ENCODE data around the gene LSG1. TPM values are rescaled to one million over a fixed set of nuclear protein-coding genes. Genes with fewer than 3 reads are reported as not detected.

LSG1 gene
- total RNA-seq, 1 donor = 56.6 TPM

- TF ChIP-seq, protein P1, sequence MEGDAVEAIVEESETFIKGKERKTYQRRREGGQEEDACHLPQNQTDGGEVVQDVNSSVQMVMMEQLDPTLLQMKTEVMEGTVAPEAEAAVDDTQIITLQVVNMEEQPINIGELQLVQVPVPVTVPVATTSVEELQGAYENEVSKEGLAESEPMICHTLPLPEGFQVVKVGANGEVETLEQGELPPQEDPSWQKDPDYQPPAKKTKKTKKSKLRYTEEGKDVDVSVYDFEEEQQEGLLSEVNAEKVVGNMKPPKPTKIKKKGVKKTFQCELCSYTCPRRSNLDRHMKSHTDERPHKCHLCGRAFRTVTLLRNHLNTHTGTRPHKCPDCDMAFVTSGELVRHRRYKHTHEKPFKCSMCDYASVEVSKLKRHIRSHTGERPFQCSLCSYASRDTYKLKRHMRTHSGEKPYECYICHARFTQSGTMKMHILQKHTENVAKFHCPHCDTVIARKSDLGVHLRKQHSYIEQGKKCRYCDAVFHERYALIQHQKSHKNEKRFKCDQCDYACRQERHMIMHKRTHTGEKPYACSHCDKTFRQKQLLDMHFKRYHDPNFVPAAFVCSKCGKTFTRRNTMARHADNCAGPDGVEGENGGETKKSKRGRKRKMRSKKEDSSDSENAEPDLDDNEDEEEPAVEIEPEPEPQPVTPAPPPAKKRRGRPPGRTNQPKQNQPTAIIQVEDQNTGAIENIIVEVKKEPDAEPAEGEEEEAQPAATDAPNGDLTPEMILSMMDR (IDR thresholded peaks at IDR 0.05; ENCODE audit: insufficient read depth, low read depth, low read length) = no peak
- DNase-seq (ENCODE audit: low read depth) = no peak
- no peak overlapping the region for H3K4me3 ChIP-seq (ENCODE audit: low read depth, low read length)
Observed at GRCh38 chr3:194620196-194620595, 51.8 kb downstream of the LSG1 start.

DNA sequence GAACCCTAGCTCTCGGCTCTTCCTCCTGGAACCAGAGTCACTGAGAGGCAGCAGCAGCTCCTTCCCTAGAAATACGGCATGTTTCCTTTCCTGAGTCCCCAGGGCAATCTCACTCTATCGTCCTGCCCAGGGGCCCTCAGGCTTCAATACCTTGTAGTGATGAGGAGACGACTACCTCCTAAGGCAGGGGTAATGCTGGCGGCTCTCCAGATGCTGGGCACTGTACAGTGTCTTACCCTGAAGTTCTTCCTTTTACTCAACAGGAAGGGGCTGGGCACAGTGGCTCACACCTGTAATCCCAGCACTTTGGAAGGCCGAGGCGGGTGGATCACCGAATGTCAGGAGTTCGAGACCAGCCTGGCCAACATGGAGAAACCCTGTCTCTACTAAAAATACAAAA, 52.2 kb downstream of the LSG1 start:
- H3K4me3 ChIP-seq (ENCODE audit: low read depth, low read length) = no peak overlapping the region
- DNase-seq (ENCODE audit: low read depth) = no peak
- TF ChIP-seq, protein P1 (IDR thresholded peaks at IDR 0.05; ENCODE audit: insufficient read depth, low read depth, low read length) = no peak

- H3K4me3 ChIP-seq (ENCODE audit: low read depth, low read length) = no peak overlapping the region
- TF ChIP-seq, protein P1 (IDR thresholded peaks at IDR 0.05; ENCODE audit: insufficient read depth, low read depth, low read length) = no peak
- no peak for DNase-seq (ENCODE audit: low read depth)
Observed at GRCh38 chr3:194618858-194619608, 53.0 kb downstream of the LSG1 start.

DNA sequence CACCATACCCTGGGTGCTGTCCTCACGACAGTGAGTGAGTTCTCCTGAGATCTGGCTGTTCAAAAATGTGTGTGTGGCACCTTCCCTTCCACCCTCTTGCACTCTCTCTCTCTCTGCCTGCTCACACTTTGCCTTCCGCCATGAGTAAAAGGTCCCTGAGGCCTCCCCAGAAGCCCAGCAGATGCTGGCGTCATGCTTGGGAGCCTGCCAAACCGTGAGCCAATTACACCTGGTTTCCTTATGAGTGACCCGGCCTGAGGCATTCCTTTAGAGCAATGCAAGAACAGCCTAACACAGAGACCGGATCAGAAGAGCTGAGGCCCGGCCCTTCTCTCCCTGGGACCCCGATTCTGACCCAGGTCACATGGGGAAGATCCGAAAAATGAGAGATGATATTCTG, 54.2 kb downstream of the LSG1 start:
- no peak for DNase-seq (ENCODE audit: low read depth)
- TF ChIP-seq, protein P1 (IDR thresholded peaks at IDR 0.05; ENCODE audit: insufficient read depth, low read depth, low read length) = no peak

DNA sequence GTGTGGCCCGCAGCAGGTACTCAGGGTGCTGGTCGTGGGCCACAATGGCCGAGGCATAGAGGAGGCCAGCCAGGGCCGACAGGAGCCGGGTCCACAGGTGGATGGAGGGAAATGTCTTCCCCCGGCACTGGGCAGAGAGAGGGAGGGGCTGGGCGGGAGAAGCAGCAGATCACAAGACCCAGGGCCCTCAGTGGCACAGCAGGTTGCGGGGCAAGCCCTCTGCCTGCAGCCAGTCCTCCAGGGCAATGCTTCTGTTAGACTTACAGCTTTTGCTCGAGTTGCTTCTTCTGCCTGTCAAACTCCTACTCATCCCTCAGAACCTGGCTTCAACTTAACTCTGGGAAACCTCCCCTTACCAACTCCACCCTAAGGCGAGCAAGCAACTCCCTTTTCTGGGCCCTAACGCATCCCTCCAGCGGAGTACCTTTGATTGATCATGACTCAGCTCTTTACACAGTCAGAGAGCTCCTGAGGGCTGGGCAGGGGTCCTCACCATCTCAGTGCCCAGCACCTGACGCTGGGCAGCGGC, 54.8 kb downstream of the LSG1 start:
- TF ChIP-seq, protein P1 (IDR thresholded peaks at IDR 0.05; ENCODE audit: insufficient read depth, low read depth, low read length) = no peak
- H3K4me3 ChIP-seq (ENCODE audit: low read depth, low read length) = no peak overlapping the region
- no peak for DNase-seq (ENCODE audit: low read depth)

More for the DNA sequence above, 54.2 kb downstream of the LSG1 start:
- no peak overlapping the region for H3K4me3 ChIP-seq (ENCODE audit: low read depth, low read length)

DNA sequence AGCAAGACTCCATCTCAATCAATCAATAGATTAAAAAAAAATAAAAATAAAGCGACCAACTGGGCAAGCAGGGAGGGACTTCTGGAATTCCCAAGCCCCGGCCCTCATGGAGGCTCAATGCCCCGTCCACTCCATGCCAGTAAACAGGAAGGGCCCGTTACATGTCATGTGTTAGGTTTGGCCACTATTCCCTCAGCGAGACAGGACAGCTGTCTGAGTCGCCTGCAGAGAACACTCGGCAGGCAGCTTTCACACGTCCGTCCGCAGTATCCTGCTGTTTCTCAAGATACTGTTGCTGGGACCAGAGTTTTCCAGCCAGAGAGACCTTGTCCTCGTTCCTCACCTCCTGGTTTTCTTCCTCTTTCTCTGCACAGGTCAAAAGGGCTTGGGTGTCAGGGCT, 56.8 kb downstream of the LSG1 start:
- H3K4me3 ChIP-seq (ENCODE audit: low read depth, low read length) = no peak overlapping the region
- DNase-seq (ENCODE audit: low read depth) = no peak
- TF ChIP-seq, protein P1 (IDR thresholded peaks at IDR 0.05; ENCODE audit: insufficient read depth, low read depth, low read length) = no peak

All from fibroblast of villous mesenchyme (primary cell).